Vagina (tissue), 2 donors: ENCODE data around the gene MGP. TPM values are rescaled to one million over a fixed set of nuclear protein-coding genes. Genes with fewer than 3 reads are reported as not detected.
A peak's percentile ranks its signal among the peaks of the same experiment; 100 is the strongest.

ENCODE experiments used
- DNase-seq, 2 donors: peaks; one replicate each; pipeline ENCODE4 v3.0.0-alpha.2; 2017; ENCODE audit errors: extremely low spot score in 2 of 2
- H3K27ac ChIP-seq: fragments of 200-600 bp; sonication (generic); one replicate; pipeline ENCODE4 v1.5.1; 2019
- H3K27me3 ChIP-seq: fragments of 200-600 bp; sonication (generic); one replicate; pipeline ENCODE4 v1.5.1; 2019
- H3K36me3 ChIP-seq, 2 donors: fragments of 200-600 bp; sonication (generic); one replicate each; pipeline ENCODE4 v1.5.1; 2017 to 2019
- H3K4me1 ChIP-seq: fragments of 200-600 bp; sonication (generic); one replicate; pipeline ENCODE4 v1.5.1; 2019
- H3K4me3 ChIP-seq, 2 donors: fragments of 200-600 bp; sonication (generic); 1 replicate in 1 of 2; 2 replicates in 1 of 2; pipeline ENCODE4 v1.5.1; 2016 to 2019
- H3K9me3 ChIP-seq: fragments of 200-600 bp; sonication (generic); one replicate; pipeline ENCODE4 v1.5.1; 2019
- CTCF ChIP-seq, 3 experiments: fragments of 450-650 bp in 2 of 3; fragments of 200-600 bp in 1 of 3; sonication (generic) in 1 of 3; IDR thresholded peaks; one replicate each; pipeline ENCODE4 v1.5.1; 2017 to 2019; ENCODE audit warnings: antibody characterized with exemption in 3 of 3, mild to moderate bottlenecking in 2 of 3, moderate library complexity in 2 of 3
- POLR2A ChIP-seq, 2 donors: fragments of 450-650 bp; IDR thresholded peaks; one replicate each; pipeline ENCODE4 v1.6.1; 2017; ENCODE audit warnings: antibody characterized with exemption in 2 of 2, mild to moderate bottlenecking in 2 of 2, moderate library complexity in 2 of 2
- POLR2AphosphoS5 ChIP-seq, 2 donors: sonication (generic); formaldehyde crosslinking; IDR thresholded peaks; one replicate each; pipeline ENCODE4 v1.9.0; 2017; ENCODE audit warnings: antibody characterized with exemption in 2 of 2, mild to moderate bottlenecking in 2 of 2, low read depth in 1 of 2; ENCODE audit not compliant: insufficient read depth in 1 of 2
- intact Hi-C: fragments of 100-400 bp; cut with DNase I; formaldehyde crosslinking; loops from one replicate; pipeline ENCODE4 v1.15.1; 2023
- total RNA-seq: library from RNA; depleted of rRNA; stranded (reverse); fragments of >200 nt; gene quantifications from one replicate; pipeline ENCODE4 v1.2.3, GENCODE V29; 2016

Gene MGP
- total RNA-seq, 1 donor from 2014 or later = 1,065 TPM

GRCh38 chr12:14879222-14879933, 6.3 kb downstream of the MGP start:
- no peak for DNase-seq
- peaks cover 0 to 5% of the 10 kb centered on the region in 2 donors for H3K36me3 ChIP-seq
- intact Hi-C loops = no loop called here
- peak overlapping the region; percentile 42 for H3K27ac ChIP-seq
- H3K4me1 ChIP-seq = no peaks in the 10 kb centered on the region
- H3K9me3 ChIP-seq = no peaks in the 10 kb centered on the region
- TF ChIP-seq CTCF (IDR thresholded peaks at IDR 0.05) (no peak), POLR2AphosphoS5 (IDR thresholded peaks at IDR 0.05; ENCODE audit: insufficient read depth in 1 of 2, low read depth in 1 of 2) (peak in 1 of 2 donors; percentile 56)
- no peaks in the 10 kb centered on the region for H3K27me3 ChIP-seq
- H3K4me3 ChIP-seq = no peak overlapping the region

GRCh38 chr12:14878488-14878887, 7.2 kb downstream of the MGP start:
- peak overlapping the region; percentile 42 for H3K27ac ChIP-seq
- no peaks in the 10 kb centered on the region for H3K27me3 ChIP-seq
- H3K4me3 ChIP-seq = no peak overlapping the region
- no peak for DNase-seq
- no peaks in the 10 kb centered on the region for H3K9me3 ChIP-seq
- no peaks in the 10 kb centered on the region for H3K4me1 ChIP-seq
- intact Hi-C loops = no loop called here
- TF ChIP-seq POLR2A (IDR thresholded peaks at IDR 0.05) = no peak
- TF ChIP-seq POLR2AphosphoS5 (IDR thresholded peaks at IDR 0.05; ENCODE audit: insufficient read depth in 1 of 2, low read depth in 1 of 2) = no peak
- no peak for TF ChIP-seq CTCF (IDR thresholded peaks at IDR 0.05)
- peaks cover 0 to 5% of the 10 kb centered on the region in 2 donors for H3K36me3 ChIP-seq

- Histone ChIP-seq H3K36me3 (peaks cover 0 to 5% of the 10 kb centered on the region in 2 donors), H3K4me3 (no peak overlapping the region), H3K27me3 (no peaks in the 10 kb centered on the region), H3K4me1 (no peaks in the 10 kb centered on the region), H3K9me3 (no peaks in the 10 kb centered on the region), H3K27ac (no peak overlapping the region)
- TF ChIP-seq CTCF (IDR thresholded peaks at IDR 0.05) = no peak
- TF ChIP-seq POLR2AphosphoS5 (IDR thresholded peaks at IDR 0.05; ENCODE audit: insufficient read depth in 1 of 2, low read depth in 1 of 2) = no peak
- no peak for TF ChIP-seq POLR2A (IDR thresholded peaks at IDR 0.05)
- DNase-seq = no peak
- intact Hi-C loops = no loop called here
These were observed 8.8 kb downstream of the MGP start for GRCh38 chr12:14876833-14877232.

GRCh38 chr12:14874882-14875281, 10.8 kb downstream of the MGP start:
- Histone ChIP-seq H3K4me1 (no peaks in the 10 kb centered on the region), H3K27ac (no peak overlapping the region), H3K36me3 (no peaks in the 10 kb centered on the region), H3K27me3 (no peaks in the 10 kb centered on the region), H3K4me3 (no peak overlapping the region), H3K9me3 (no peaks in the 10 kb centered on the region)
- intact Hi-C loops = no loop called here
- TF ChIP-seq POLR2AphosphoS5 (IDR thresholded peaks at IDR 0.05; ENCODE audit: insufficient read depth in 1 of 2, low read depth in 1 of 2) (no peak), POLR2A (IDR thresholded peaks at IDR 0.05) (no peak)
- DNase-seq = no peak

- no peaks in the 10 kb centered on the region for H3K36me3 ChIP-seq
- H3K27me3 ChIP-seq = no peaks in the 10 kb centered on the region
- H3K9me3 ChIP-seq = no peaks in the 10 kb centered on the region
- intact Hi-C loops = no loop called here
- TF ChIP-seq POLR2AphosphoS5 (IDR thresholded peaks at IDR 0.05; ENCODE audit: insufficient read depth in 1 of 2, low read depth in 1 of 2) (no peak), CTCF (IDR thresholded peaks at IDR 0.05) (no peak), POLR2A (IDR thresholded peaks at IDR 0.05) (no peak)
- DNase-seq = no peak
- H3K4me3 ChIP-seq = no peak overlapping the region
- no peak overlapping the region for H3K27ac ChIP-seq
- no peaks in the 10 kb centered on the region for H3K4me1 ChIP-seq
These were observed 12.0 kb downstream of the MGP start for GRCh38 chr12:14873440-14874185.
